CD1c-positive myeloid dendritic cell (primary cell): ENCODE measurements around the gene RNF212B.
"Not testable (repeated sequence)": the region's sequence is repeated elsewhere in the genome, so short reads cannot be mapped to it uniquely, and the experiment has no call there.

Experiments used
- DNase-seq: peaks from one replicate; pipeline ENCODE4 v3.0.0-alpha.2; 2016; ENCODE audit errors: extremely low spot score

Gene RNF212B

DNA sequence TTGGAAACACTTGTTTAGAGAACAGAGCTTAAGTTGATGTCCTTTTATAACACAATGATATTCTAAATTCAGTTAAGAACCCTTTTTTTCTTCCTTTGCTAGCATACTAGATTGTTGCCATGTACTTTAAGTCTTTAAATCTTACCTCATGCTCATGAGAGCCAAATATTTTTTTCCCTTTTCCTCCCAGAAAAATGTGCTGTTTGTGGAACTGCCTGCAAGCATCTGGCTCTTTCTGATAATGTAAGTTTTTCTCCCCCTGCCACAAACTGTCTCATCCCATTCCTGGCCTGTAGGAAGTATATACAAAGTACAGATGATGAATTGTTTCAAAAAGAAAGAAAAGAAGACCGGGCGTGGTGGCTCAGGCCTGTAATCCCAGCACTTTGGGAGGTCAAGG lies 5.3 kb downstream of the RNF212B start:
- DNase-seq, result no peak

DNA sequence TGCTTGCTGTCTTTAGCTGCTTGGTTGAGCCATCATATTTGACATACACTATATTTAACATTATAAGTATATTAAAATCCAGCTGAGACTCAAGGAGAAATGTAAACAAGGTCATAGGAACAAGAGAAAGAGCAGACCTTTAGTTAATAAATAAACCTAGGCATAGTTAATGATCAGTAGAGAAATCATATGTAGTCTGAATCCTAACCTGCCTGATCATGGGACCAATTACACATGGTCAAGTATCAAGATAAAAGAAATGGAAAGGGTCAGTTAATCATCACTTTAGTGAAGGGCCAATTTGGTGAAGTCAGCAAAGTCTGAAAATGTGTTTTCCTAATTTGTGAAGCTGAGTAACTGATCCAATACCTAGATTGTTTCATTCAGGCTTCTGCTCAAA lies 7.5 kb downstream of the RNF212B start:
- DNase-seq, result no peak

DNA sequence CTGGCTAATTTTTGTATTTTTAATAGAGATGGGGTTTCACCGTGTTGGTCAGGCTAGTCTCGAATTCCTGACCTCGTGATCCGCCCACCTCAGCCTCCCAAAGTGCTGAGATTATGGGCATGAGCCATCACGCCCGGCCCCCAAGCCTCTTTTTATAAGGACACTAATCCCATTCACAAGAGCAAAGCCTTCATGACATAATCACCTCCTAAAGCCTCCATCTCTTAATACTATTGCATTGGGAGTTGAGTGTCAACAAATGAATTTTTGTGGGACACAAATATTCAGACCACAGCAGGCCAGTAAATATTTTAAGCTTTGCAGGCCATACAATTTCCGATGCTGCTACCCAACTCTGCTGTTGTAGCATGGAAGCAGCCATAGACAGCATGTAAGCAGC lies 10.9 kb downstream of the RNF212B start:
- DNase-seq, result no peak

DNA sequence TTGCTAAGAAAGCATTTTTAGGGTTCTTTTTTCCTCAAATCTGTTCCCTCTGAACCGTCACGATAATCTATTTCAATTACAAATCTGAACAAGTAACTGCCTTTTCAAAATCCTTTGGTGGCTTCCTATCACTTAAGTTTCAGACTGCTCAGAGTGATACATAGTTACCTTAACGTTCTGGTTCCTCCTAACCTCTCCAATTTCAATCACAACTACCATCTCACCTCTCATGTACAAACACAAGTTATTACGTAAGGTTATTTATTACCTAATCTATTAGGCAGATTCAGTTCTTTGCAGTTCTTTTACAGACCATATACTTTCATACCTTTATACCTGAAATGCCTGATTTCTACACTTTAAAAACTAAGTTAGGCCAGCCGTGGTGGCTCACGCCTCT lies 12.1 kb downstream of the RNF212B start:
- no peak for DNase-seq

DNA sequence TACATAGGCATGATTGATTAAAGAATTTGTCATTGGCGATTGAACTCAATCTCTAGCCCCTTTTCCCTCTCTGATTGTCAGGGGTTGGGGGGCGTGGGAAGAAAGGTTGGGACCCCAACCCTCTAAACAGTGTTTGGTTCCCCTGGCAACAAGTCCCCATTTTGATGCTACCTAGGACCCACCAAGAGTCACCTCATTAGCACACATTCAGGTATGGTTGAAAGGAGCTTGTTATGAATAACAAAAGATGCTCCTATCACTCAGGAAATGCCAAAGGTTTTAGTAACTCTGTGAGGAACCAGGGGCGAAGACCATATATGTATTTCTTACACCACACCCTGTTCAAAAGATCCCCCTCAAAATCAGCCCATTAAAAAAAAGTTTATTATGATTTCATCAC lies 14.3 kb downstream of the RNF212B start:
- DNase-seq, result no peak

- peak; percentile 82 for DNase-seq
Observed at GRCh38 chr14:23252420-23253333, 14.9 kb downstream of the RNF212B start.

GRCh38 chr14:23258256-23258655 lies 20.5 kb downstream of the RNF212B start:
- DNase-seq, result no peak

DNA sequence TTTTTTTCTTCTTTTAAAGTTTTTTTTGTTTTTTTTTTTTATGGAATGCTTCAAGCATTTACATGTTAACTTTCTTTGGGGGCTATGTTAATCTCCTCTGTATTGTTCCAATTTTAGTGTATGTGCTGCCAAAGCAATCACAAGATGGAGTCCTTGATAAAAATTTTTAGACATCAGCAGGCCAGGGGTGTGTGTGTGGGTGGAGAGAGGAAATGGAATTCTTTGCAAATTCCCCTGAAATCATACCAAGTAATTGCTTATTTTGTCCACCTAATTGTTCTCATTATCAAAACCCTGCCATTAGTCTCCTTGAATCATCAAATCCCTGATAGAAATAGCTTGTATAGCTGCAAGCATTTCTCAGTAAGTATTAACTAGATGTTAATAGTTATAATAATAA lies 21.7 kb downstream of the RNF212B start:
- peak; percentile 25 for DNase-seq

- DNase-seq, result not testable (repeated sequence)
Observed at GRCh38 chr14:23260849-23261248, 23.1 kb downstream of the RNF212B start.

DNA sequence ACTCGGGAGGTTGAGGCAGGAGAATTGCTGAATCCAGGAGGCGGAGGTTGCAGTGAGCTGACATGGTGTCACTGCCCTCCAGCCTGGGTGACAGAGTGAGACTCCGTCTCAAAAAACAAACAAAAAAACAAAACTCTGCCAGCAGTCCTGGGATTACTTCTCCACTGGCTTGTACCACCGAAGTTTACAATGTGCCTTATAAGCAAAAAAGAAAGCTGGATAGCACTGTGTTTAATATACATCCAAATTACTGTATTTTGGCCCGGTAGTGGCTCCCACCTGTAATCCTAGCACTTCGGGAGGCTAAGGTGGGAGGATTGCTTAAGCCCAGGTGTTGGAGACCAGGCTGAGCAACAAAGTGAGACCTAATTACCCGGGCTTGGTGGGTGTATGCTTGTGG lies 31.5 kb downstream of the RNF212B start:
- DNase-seq, result no peak

DNA sequence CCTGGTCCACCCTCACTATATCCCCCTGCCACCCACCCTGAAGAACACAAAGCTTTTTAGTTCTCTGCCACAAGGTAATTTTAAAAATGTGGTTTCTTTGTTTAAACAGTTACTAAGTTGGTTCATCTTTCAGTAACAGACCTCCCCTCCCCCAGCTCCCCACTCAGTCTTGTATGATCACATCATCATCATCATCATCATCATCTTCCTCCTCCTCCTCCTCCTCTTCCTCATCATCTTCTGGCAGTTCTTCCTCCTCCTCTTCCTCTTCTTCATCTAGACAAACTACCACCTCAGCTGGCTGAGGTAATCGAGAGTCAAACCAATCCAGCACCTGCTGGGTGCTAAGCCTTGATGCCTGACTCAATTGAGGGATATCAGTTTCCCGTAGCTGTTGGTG lies 37.7 kb downstream of the RNF212B start:
- DNase-seq, result no peak

GRCh38 chr14:23277189-23277588 lies 39.5 kb downstream of the RNF212B start:
- DNase-seq, result no peak

- DNase-seq, result not testable (repeated sequence)
Observed at GRCh38 chr14:23277928-23278327, 40.2 kb downstream of the RNF212B start.

GRCh38 chr14:23281247-23281646 lies 43.5 kb downstream of the RNF212B start:
- no peak for DNase-seq

DNA sequence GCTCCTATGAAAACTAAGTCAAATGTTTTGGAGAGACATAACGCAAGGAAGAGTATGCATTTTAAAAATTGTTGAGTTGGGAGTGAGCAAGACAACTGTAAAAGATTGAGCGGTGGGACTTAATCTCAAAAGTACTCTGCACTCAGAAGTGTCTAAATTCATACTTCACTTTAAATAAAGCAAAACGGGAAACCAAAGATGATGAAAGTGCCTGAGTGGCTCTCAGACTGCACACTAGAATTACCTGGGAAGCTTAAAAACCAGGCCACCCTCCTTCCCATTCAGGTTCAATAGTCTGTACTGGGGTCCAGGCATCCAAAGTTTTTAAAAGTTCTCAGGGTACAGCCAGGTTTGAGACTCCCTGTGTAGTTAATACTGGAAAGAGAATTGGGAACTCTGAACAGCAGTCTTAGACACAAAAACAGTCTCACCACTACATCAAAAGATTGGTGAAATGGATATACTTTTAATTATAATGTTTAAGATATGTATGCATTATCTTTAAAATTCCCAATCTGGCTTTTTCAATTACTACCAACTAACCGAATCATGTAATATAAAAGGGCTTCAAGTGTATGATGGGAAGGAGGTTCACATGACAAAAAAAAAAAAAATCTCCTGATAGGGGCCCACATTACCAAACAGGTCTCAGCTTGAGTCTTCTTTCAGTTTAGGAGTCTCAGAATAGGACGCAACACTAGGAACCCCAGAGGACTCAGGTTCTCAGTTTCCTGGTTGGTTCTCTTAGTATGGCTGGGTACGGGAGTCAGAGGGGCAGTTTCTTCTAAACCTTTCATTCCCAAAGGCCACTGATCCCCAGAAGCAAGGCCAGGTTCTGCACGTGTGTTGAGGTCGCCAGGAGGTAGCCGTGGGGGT lies 47.2 kb downstream of the RNF212B start:
- peak; percentile 30 for DNase-seq

DNA sequence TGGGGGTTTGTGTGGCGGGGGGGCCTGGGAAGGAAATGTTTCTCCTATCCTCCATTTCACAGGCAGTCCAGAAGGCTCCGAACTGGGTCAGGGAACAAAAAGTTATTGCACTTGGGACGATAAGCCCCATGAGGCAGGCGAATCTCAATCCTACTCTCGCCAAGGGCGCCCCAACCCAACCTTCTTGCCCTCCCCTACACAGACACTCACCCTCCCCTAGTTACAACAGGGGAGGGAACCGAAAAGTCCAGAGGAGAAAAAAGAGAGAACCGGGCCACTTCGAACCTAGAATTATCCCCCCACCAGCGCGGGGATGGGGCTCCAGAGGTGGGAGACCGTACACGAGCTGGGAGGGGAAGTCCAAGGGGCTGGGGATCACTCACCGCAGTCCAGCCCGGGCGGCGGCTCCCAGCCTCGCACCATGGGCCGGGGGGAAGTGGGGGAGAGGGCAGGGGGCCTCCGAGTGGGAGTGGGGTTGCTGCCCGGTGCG lies 47.8 kb downstream of the RNF212B start:
- peak; percentile 69 for DNase-seq

GRCh38 chr14:23286020-23286901 lies 48.5 kb downstream of the RNF212B start, which contains the start of gene HOMEZ:
HOMEZ (minus strand) TSS chr14:23286132; CDS start chr14:23285952, 180 bp downstream.
- DNase-seq, result peak; percentile 97

DNA sequence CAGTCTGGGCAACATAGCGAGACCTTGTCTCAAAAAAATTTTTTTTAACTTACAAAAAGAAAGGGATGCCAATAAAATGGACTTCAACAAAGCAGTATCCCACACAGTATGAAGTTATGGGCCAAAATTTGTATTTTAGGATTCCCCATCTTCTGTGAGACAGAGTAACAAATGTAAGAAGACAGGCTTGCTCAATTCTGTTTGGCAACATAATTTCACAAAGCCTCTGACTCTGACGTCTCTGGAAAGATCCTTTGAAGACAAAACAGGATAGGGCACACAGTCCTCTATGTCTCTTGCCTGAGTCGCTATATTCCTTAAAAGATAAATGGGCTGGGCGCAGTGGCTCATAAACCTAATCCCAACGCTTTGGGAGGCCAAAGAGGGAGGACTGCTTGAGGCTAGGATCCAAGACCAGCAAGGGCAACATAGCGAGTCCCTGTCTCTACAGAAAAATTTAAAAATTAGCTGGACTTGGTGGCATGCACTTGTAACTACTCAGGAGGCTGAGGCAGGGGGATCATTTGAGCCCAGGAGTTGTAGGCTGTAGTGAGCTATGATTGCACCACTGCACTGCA lies 49.3 kb downstream of the RNF212B start:
- no peak for DNase-seq

- DNase-seq, result peak; percentile 82
Observed at GRCh38 chr14:23294734-23295561, 57.2 kb downstream of the RNF212B start.
